ENCODE results near the gene RAB5B. TPM values are rescaled to one million over a fixed set of nuclear protein-coding genes. Genes with fewer than 3 reads are reported as not detected.
"Not testable (repeated sequence)": the region's sequence is repeated elsewhere in the genome, so short reads cannot be mapped to it uniquely, and the experiment has no call there.

RAB5B gene
- total and polyA plus RNA-seq, 7 donors: 36.8 to 107 (median 92.8) TPM

DNA sequence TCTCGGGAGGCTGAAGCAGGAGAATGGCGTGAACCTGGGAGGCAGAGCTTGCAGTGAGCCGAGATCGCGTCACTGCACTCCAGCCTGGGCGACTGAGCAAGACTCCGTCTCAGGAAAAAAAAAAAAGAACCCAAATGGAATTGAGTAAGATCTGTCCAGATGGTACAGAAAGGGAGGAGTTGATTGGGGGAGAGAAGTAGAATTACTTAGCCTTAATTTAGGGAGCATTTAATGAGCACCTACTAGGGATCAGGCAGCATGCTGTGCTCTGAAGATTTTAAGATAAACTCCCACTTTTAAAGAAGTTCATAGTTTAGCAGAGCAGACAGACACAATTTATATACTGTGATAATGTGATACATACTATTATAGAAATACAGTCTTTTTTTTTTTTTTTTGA is 4.5 kb downstream of the RAB5B start:
- Histone ChIP-seq H3K27me3 (ENCODE audit: insufficient read depth in 3 of 3, low read length in 2 of 3) (no peaks in the 10 kb centered on the region), H3K4me3 (no peak overlapping the region), H3K9me3 (no peaks in the 10 kb centered on the region), H3K4me1 (peaks cover 24% of the 10 kb centered on the region), H3K36me3 (ENCODE audit: insufficient read depth in 1 of 2, low read depth in 1 of 2) (peaks cover 5 to 43% of the 10 kb centered on the region in 2 donors), H3K27ac (no peak overlapping the region)
- WGBS, 3 donors: 93 to 97% (median 96%) methylated on average over 7 of the region's 7 CpGs
- TF ChIP-seq, protein P1, sequence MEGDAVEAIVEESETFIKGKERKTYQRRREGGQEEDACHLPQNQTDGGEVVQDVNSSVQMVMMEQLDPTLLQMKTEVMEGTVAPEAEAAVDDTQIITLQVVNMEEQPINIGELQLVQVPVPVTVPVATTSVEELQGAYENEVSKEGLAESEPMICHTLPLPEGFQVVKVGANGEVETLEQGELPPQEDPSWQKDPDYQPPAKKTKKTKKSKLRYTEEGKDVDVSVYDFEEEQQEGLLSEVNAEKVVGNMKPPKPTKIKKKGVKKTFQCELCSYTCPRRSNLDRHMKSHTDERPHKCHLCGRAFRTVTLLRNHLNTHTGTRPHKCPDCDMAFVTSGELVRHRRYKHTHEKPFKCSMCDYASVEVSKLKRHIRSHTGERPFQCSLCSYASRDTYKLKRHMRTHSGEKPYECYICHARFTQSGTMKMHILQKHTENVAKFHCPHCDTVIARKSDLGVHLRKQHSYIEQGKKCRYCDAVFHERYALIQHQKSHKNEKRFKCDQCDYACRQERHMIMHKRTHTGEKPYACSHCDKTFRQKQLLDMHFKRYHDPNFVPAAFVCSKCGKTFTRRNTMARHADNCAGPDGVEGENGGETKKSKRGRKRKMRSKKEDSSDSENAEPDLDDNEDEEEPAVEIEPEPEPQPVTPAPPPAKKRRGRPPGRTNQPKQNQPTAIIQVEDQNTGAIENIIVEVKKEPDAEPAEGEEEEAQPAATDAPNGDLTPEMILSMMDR (IDR thresholded peaks at IDR 0.05): no peak
- ATAC-seq: no peak
- no peak for DNase-seq
- intact Hi-C loops (cut with DNase I): no loop called here

DNA sequence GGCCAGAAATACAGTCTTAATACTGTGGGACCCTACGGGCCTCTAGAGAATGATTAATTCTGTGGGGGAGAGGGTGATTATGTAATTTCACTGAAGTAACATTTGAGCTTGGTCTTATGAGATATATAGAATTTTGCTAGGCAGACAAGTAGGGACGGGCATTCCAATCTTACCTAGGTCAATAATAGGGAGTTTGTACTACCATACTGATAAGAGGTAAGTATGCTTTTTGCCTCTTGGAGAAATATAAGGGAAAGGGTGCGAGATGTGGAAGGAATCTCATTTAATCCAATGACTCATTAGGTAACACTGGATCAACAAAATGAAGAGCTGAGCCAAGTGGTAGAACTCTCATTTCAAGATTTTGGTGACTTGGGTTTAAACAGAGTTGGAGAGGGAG is 5.2 kb downstream of the RAB5B start:
- TF ChIP-seq, protein P1 (IDR thresholded peaks at IDR 0.05): no peak
- ATAC-seq (no peak), DNase-seq (no peak)
- WGBS, 3 donors: 90 to 96% (median 91%) methylated on average over 3 of the region's 3 CpGs
- no peak overlapping the region for H3K27ac ChIP-seq
- intact Hi-C loops (cut with DNase I): no loop called here
- H3K36me3 ChIP-seq (ENCODE audit: insufficient read depth in 1 of 2, low read depth in 1 of 2): peaks cover 5 to 49% of the 10 kb centered on the region in 2 donors
- H3K27me3 ChIP-seq (ENCODE audit: insufficient read depth in 3 of 3, low read length in 2 of 3): no peaks in the 10 kb centered on the region
- no peak overlapping the region for H3K4me3 ChIP-seq
- no peaks in the 10 kb centered on the region for H3K9me3 ChIP-seq
- H3K4me1 ChIP-seq: peaks cover 24% of the 10 kb centered on the region

DNA sequence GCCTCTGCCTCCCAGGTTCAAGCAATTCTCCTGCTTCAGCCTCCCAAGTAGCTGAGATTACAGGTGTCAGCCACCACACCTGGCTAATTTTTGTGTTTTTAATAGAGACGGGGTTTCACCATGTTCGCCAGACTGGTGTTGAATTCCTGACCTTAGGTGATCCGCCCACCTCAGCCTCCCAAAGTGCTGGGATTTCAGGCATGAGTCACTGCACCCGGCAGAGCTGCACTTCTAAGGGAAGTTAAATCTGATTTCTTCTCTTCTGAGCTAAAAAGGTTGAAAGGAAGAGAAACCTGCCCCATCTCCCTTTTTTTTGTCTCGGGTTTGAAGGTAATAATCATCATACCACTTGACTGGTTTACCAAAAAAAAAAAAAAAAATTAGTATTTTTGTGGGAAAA is 8.0 kb downstream of the RAB5B start:
- ATAC-seq; H3K4me3 ChIP-seq; intact Hi-C loops (cut with DNase I); DNase-seq; H3K27ac ChIP-seq; H3K27me3 ChIP-seq (ENCODE audit: insufficient read depth in 3 of 3, low read length in 2 of 3); H3K9me3 ChIP-seq: not testable (repeated sequence)
- Histone ChIP-seq H3K36me3 (ENCODE audit: insufficient read depth in 1 of 2, low read depth in 1 of 2) (peaks cover 5 to 75% of the 10 kb centered on the region in 2 donors), H3K4me1 (peaks cover 12% of the 10 kb centered on the region)
- WGBS, 3 donors: 68 to 69% (median 68%) methylated on average over 5 of the region's 5 CpGs

DNA sequence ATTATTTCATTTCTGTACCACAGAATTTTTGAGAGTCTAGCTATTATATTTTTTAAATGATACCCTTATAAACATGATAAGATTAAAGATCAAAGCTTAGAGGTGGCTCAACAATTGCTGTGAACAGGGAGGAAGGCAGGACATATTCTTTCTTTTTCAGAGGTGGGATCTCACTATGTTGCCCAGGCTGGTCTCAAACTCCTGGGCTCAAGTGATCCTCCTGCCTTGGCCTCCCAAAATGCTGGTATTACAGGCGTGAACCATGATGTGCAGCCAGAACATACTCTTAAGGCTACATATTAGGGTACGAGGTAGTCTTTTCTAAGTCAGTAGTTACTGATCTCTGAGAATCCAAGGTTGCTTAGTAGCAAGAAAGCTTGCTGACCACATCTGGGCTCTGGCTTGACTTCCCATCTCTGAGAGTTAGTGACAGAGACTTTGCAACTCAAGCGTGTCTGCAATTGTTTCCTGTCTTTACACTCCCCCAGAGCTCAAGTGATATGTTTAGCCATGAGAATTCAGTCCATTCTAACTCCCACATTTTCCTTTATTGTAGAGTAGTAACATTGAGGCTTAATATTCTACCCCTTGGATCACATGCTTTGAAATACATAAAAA is 8.6 kb downstream of the RAB5B start:
- H3K4me1 ChIP-seq: peaks cover 10% of the 10 kb centered on the region
- TF ChIP-seq, protein P1 (IDR thresholded peaks at IDR 0.05): no peak
- intact Hi-C loops (cut with DNase I): no loop called here
- 70 to 78% (median 74%) methylated on average over 3 of the region's 3 CpGs for WGBS, 3 donors
- H3K27me3 ChIP-seq (ENCODE audit: insufficient read depth in 3 of 3, low read length in 2 of 3): no peaks in the 10 kb centered on the region
- H3K9me3 ChIP-seq: no peaks in the 10 kb centered on the region
- ATAC-seq (no peak), DNase-seq (no peak)
- no peak overlapping the region for H3K4me3 ChIP-seq
- peaks cover 5 to 81% of the 10 kb centered on the region in 2 donors for H3K36me3 ChIP-seq (ENCODE audit: insufficient read depth in 1 of 2, low read depth in 1 of 2)
- no peak overlapping the region for H3K27ac ChIP-seq

DNA sequence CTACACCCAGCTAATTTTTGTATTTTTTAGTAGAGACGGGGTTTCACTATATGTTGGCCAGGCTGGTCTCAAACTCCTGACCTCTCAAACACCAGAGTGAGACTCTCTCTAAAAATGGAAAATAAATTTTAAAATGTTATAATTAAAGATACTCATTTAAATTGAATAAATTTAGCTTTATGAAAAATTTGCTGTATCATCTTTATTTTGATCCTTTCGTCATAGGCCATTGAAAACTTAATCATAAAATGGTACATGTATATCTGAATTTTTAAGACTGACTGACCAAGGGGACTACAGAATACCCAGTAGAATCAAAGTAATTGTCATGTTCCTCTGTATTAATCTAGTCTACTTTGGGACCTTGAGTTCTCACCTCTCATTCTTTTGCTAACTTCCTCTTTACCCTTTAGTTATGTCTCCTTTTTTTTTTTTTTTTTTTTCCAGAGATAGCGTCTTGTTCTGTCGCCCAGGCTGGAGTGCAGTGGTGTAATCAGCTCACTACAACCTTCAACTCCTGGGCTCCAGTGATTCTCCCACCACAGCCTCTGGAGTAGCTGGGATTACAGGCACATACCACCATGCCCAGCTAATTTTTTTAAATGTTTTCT is 9.5 kb downstream of the RAB5B start:
- no peak for ATAC-seq

More for the DNA sequence above, 9.5 kb downstream of the RAB5B start:
- no peak for DNase-seq
- H3K36me3 ChIP-seq (ENCODE audit: insufficient read depth in 1 of 2, low read depth in 1 of 2): peaks cover 5 to 90% of the 10 kb centered on the region in 2 donors
- H3K4me1 ChIP-seq: peaks cover 10% of the 10 kb centered on the region
- no peaks in the 10 kb centered on the region for H3K9me3 ChIP-seq
- 81 to 95% (median 84%) methylated on average over 4 of the region's 4 CpGs for WGBS, 3 donors
- H3K4me3 ChIP-seq: no peak overlapping the region
- no peaks in the 10 kb centered on the region for H3K27me3 ChIP-seq (ENCODE audit: insufficient read depth in 3 of 3, low read length in 2 of 3)
- TF ChIP-seq, protein P1 (IDR thresholded peaks at IDR 0.05): no peak
- no peak overlapping the region for H3K27ac ChIP-seq
- intact Hi-C loops (cut with DNase I): no loop called here
